HUES64 (cell line): ENCODE data around the gene AGPAT4.

ENCODE experiments used
- H3K27ac ChIP-seq: 2 replicates; pipeline ENCODE4 v1.7.0; 2013; ENCODE audit warnings: low read depth, low read length, inconsistent platforms
- H3K27me3 ChIP-seq: 2 replicates; pipeline ENCODE4 v1.6.1; 2013; ENCODE audit warnings: mild to moderate bottlenecking, low read length; ENCODE audit not compliant: insufficient read depth
- H3K36me3 ChIP-seq: 2 replicates; pipeline ENCODE4 v1.6.1; 2013; ENCODE audit warnings: mild to moderate bottlenecking, low read length; ENCODE audit not compliant: insufficient read depth
- H3K4me1 ChIP-seq: 2 replicates; pipeline ENCODE4 v1.6.1; 2013; ENCODE audit warnings: mild to moderate bottlenecking, low read length, moderate library complexity; ENCODE audit not compliant: insufficient read depth
- H3K4me3 ChIP-seq: 2 replicates; pipeline ENCODE4 v1.5.1; 2013; ENCODE audit warnings: mild to moderate bottlenecking, low read length, moderate library complexity
- H3K9ac ChIP-seq: 2 replicates; pipeline ENCODE4 v1.6.1; 2013; ENCODE audit warnings: mild to moderate bottlenecking, low read depth, low read length
- H3K9me3 ChIP-seq: 2 replicates; pipeline ENCODE4 v1.6.1; 2013; ENCODE audit warnings: low read depth, low read length; ENCODE audit not compliant: insufficient read depth
- WGBS: fragments of 150-250, 120-280 bp; methylation state at CpG from one replicate; pipeline ENCODE4 v1.1.7; 2013; ENCODE audit warnings: missing lambda C conversion rate; 5-methylcytosine and 5-hydroxymethylcytosine counted together

AGPAT4 gene

DNA sequence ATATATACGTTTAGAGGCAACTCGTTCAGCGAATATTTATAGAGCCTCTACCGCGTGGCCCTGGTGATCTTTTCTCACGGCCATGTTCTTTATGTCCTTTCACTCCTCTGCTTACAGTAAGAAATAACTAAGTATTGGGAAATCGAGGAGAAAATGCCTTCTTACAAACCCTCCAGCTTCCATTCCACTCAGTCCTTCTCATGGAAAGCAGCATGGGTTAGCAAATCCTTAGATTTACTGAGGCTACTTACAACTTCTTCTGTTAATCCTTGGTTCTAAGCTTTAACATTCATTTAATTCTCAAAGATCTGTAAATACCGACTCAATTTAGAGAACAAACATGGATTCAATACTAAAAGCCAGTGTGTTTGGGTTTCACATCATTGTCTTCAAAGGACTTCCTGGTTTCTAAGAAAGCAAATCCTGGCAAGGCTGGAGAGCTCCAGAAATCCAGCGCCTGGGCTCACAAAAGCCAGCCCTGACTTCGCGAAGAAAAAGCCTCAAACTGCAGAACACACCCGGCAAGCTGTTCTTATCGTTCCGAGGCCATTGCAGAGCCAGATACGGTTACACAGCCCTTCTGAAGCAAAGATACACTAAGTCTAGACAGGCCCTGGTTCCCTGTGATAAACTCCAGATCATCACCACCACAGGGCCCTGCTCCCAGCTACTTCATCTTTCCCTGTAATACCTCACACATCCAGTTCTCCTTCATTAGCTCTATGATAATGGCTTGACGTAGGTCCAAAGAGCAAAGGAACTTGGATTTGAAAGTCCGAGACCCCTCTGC is 19.2 kb downstream of the AGPAT4 start:
- H3K36me3 ChIP-seq: peaks cover 16% of the 10 kb centered on the region
- no peak overlapping the region for H3K4me3 ChIP-seq
- H3K9ac ChIP-seq: peak overlapping the region; percentile 29; the same call in 1 of the 2 replicates
- H3K27me3 ChIP-seq: no peaks in the 10 kb centered on the region
- whole genome bisulfite sequencing: 81% methylated on average over 17 of the region's 17 CpGs
- H3K27ac ChIP-seq: peak overlapping the region; percentile 56
- H3K4me1 ChIP-seq: peaks cover 12% of the 10 kb centered on the region
- H3K9me3 ChIP-seq: no peaks in the 10 kb centered on the region

DNA sequence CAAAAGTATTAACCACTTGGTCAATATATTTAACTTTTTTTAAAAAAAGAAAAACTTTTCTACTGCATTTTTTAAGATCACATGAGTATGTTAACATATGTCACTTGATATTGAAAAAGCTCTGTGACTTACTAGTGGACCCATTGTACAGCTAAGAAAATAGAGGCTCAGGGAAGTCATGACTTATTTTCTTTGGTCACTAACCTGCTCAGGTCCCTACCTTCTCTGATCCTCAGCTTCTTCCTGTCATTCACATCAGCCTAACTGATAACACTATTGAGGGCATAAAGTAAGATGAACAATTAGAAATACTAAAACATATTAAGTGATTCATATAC is 19.8 kb downstream of the AGPAT4 start:
- peaks cover 11% of the 10 kb centered on the region for H3K36me3 ChIP-seq
- no peaks in the 10 kb centered on the region for H3K9me3 ChIP-seq
- H3K27me3 ChIP-seq: no peaks in the 10 kb centered on the region
- no peak overlapping the region for H3K4me3 ChIP-seq
- peaks cover 12% of the 10 kb centered on the region for H3K4me1 ChIP-seq
- peak overlapping the region; percentile 56; the same call in 1 of the 2 replicates for H3K27ac ChIP-seq
- no peak overlapping the region for H3K9ac ChIP-seq

DNA sequence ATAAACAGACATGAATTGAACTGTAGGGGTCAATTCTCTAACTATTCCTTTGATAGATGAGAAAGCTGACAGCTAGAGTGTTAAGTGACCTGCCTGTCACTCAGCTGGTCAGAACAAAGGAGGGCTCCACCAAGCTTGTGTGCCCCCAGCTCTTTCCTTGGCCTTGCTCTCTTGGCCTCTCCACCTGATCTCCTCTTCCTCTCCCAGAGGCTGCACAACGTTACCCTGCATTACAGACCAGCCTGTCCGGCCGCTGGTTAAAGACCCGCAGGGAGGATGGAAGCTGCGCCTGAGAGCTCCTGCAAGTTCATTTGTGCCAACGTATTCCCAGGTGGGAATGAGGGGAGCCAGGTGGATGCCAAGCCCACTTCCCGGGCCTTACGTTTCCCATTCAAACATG is 22.5 kb downstream of the AGPAT4 start:
- Histone ChIP-seq H3K27me3 (no peaks in the 10 kb centered on the region), H3K9ac (no peak overlapping the region), H3K9me3 (no peaks in the 10 kb centered on the region), H3K27ac (no peak overlapping the region), H3K4me3 (no peak overlapping the region), H3K4me1 (peaks cover 12% of the 10 kb centered on the region), H3K36me3 (peaks cover 11% of the 10 kb centered on the region)
- 81% methylated on average over 8 of the region's 8 CpGs for WGBS

DNA sequence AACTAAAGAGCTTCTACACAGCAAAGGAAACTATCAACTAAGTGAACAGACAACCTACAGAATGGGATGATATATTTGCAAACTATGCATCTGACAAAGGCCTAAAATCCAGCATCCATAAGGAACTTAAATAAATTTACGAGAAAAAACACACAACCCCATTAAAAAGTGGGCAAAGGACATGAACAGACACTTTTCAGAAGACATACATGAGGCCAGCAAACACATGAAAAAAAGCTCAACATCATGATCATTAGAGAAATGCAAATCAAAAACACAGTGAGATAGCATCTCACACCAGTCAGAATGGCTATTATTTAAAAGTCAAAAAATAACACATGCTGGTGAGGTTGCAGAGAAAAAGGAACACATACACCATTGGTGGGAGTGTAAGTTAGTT is 24.5 kb downstream of the AGPAT4 start:
- WGBS: 95% methylated on average over 1 of the region's 1 CpG
- Histone ChIP-seq H3K27me3 (no peaks in the 10 kb centered on the region), H3K27ac (no peak overlapping the region), H3K4me1 (peaks cover 9% of the 10 kb centered on the region), H3K4me3 (no peak overlapping the region), H3K9me3 (no peaks in the 10 kb centered on the region), H3K9ac (no peak overlapping the region), H3K36me3 (peaks cover 8% of the 10 kb centered on the region)

DNA sequence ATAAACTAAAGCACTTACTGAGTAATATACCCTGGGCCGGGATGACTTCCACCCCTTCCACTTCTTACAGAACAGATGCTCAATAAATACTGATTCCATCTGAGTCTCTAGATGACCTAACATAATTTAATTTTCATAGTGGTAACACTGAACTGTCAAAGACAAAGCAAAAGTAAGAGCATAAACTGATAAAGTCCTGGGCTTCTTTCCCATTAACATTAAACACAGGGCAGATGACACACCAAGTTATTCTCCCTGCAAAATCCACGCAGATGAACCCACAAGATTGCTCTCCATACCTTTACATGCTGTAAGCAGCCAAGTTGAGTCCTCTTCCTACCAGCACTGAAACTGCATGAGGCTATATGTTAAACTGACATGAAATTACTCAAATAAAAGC is 27.1 kb downstream of the AGPAT4 start:
- Histone ChIP-seq H3K27me3 (no peaks in the 10 kb centered on the region), H3K9me3 (no peaks in the 10 kb centered on the region), H3K9ac (no peak overlapping the region), H3K4me3 (no peak overlapping the region), H3K27ac (no peak overlapping the region), H3K36me3 (peaks cover 4% of the 10 kb centered on the region; the same call in 1 of the 2 replicates), H3K4me1 (peaks cover 21% of the 10 kb centered on the region)
- WGBS: 94% methylated on average over 2 of the region's 2 CpGs

DNA sequence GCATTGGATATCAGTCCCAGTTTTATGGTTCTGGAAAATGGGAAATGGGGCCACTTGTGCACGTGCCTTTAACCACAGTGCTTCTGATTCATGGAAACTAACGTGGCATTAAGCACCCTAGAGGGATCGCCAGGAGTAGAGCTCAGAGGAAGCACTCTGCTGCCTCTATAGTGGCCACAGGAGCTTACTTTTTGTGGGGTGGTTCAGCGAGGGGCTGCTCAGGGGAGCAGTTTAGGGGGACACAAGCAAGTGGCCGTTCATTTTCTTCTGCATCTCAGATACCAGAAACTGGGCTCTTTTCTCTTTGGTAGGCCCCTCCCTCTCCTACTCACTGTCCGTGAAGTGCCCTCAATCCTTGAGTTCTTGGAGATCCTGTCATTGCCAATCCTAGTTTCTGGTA is 28.5 kb downstream of the AGPAT4 start:
- WGBS: 90% methylated on average over 6 of the region's 6 CpGs
- no peak overlapping the region for H3K27ac ChIP-seq

DNA sequence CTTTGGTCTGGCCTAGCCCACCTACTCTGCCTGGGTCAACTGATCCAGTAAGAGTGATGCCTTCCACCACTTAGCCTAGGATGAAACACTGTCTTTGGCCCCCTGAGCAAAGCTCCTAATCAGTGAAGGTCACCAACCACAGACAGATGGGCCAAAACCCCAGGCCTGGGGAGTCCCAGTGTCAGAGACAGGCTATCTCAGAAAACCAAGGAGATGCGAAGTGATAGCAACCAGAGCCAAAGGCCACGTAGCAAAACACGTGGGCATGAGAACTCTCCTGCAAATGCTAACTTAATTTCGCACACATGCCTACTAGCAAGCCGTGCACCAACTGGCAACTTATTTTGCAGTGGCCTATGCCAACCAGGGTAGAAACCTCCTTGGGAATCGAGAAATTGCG is 29.1 kb downstream of the AGPAT4 start:
- Histone ChIP-seq H3K9ac (no peak overlapping the region), H3K27ac (no peak overlapping the region; the same call in 1 of the 2 replicates), H3K36me3 (peaks cover 1% of the 10 kb centered on the region; the same call in 1 of the 2 replicates), H3K4me3 (no peak overlapping the region), H3K27me3 (no peaks in the 10 kb centered on the region), H3K9me3 (no peaks in the 10 kb centered on the region), H3K4me1 (peaks cover 21% of the 10 kb centered on the region)
- WGBS: 94% methylated on average over 7 of the region's 7 CpGs

More for the DNA sequence above, 28.5 kb downstream of the AGPAT4 start:
- Histone ChIP-seq H3K27me3 (no peaks in the 10 kb centered on the region), H3K4me1 (peaks cover 21% of the 10 kb centered on the region), H3K9ac (no peak overlapping the region), H3K36me3 (peaks cover 4% of the 10 kb centered on the region; the same call in 1 of the 2 replicates), H3K4me3 (no peak overlapping the region), H3K9me3 (no peaks in the 10 kb centered on the region)

DNA sequence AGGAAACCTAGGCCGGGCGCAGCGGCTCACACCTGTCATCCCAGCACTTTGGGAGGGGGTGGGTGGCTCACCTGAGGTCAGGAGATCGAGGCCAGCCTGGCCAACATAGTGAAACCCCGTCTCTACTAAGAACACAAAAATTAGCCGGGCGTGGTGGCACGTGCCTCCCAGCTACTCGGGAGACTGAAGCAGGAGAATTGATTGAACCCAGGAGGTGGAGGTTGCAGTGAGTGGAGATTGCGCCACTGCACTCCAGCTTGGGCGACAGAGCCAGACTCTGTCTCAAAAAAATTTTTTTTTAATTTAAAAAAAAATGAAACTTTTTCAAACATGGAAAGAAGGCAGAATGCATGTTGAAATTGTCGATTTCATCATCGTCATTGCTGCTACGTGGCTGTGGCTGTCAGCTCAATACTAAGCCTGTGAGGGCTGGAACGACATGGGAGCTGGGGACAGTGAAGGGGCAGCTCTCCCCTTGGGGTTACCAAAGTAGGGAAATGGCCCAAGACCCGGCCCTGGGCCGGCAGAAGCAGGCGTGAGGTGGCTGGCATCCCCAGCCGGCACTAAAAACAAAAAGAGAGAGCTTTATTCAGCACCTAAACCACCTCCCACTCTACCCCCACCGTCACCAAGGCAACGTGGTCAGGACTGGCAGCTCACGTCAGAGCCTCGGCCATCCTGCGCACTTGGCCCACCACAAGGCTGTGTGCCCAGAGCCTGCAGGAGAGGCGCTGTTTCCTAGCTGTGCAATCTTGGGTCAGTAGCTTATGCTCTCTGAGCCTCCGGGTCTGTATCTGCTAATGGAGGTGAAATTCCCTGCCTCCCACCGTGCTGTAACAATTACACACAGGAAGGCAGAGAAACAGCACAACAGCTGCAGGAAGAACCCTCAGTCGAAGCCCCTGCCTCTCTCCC is 30.8 kb downstream of the AGPAT4 start:
- Histone ChIP-seq H3K36me3 (peaks cover 4% of the 10 kb centered on the region), H3K9ac (no peak overlapping the region), H3K9me3 (no peaks in the 10 kb centered on the region), H3K27ac (no peak overlapping the region), H3K27me3 (no peaks in the 10 kb centered on the region), H3K4me3 (no peak overlapping the region), H3K4me1 (peaks cover 21% of the 10 kb centered on the region)
- 67% methylated on average over 27 of the region's 28 CpGs for WGBS

DNA sequence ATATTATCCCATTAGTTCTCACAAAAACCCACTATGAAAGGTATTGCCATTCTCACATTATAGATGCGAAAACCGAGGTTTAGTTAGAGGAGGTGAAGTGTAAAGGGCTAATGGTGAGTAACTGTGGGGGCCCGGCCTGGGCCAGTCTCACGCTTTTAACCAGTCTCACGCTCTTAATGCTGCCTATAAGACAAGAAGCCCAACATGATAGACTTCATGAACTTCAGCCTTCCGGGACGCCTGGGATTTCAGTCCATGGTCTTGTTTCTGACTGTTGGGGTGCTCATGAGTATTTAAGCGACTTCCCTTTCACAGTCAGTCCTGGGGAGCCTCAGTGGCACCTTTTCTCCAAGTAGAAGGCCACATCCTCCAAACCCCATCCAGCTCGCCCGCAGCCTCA is 31.7 kb downstream of the AGPAT4 start:
- Histone ChIP-seq H3K9ac (no peak overlapping the region), H3K36me3 (peaks cover 4% of the 10 kb centered on the region), H3K27ac (no peak overlapping the region), H3K27me3 (no peaks in the 10 kb centered on the region), H3K4me3 (no peak overlapping the region), H3K9me3 (no peaks in the 10 kb centered on the region), H3K4me1 (peaks cover 26% of the 10 kb centered on the region)
- WGBS: 95% methylated on average over 10 of the region's 10 CpGs

DNA sequence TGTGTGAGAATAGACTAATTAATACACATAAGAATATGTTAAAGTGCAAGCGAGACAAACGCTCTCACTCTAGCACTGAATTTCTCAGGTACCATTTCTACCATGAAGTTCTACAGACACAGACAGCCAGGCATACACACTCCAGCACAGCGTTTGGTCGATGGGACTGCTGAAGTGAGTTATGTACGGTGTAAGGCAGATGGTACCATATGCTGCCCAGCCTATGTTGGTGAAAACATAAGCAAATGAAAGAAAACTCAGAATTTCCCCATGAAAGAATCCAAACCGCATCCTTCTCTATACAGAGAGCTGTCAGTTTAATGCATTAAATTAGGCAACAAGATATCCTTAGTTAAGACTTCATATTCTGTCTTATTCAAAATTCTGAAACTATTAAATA is 34.9 kb downstream of the AGPAT4 start:
- 89% methylated on average over 6 of the region's 6 CpGs for WGBS
- peaks cover 30% of the 10 kb centered on the region for H3K4me1 ChIP-seq
- no peaks in the 10 kb centered on the region for H3K27me3 ChIP-seq
- no peaks in the 10 kb centered on the region for H3K9me3 ChIP-seq
- no peak overlapping the region for H3K4me3 ChIP-seq
- peaks cover 4% of the 10 kb centered on the region for H3K36me3 ChIP-seq
- no peak overlapping the region for H3K27ac ChIP-seq
- H3K9ac ChIP-seq: no peak overlapping the region

DNA sequence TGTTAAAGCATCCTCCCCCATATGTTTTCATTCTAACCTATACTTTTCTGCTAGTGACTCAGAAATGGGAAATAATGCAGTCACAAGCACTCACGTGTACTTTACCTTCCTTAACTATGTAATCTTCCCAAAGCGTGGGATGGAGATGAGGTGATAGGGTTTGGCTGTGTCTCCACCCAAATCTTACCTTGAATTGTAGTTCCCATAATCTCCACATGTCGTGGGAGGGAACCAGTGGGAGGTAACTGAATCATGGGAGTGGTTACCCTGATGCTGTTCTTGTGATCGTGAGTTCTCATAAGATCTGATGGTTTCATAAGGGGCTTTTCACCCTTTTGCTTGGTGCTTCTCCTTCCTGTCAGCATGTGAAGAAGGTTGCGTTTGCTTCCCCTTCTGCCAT is 35.4 kb downstream of the AGPAT4 start:
- Histone ChIP-seq H3K27ac (no peak overlapping the region), H3K4me3 (no peak overlapping the region), H3K4me1 (peaks cover 28% of the 10 kb centered on the region), H3K36me3 (peaks cover 4% of the 10 kb centered on the region), H3K27me3 (no peaks in the 10 kb centered on the region), H3K9ac (no peak overlapping the region), H3K9me3 (no peaks in the 10 kb centered on the region)
- 89% methylated on average over 5 of the region's 5 CpGs for WGBS
